H9 (cell line): ENCODE results near the gene RIPPLY1. TPM values are rescaled to one million over a fixed set of nuclear protein-coding genes. Genes with fewer than 3 reads are reported as not detected.

Experiments
- DNase-seq: peaks from one replicate; pipeline ENCODE4 v3.0.0-alpha.2; 2017
- H2AFZ ChIP-seq: one replicate; pipeline ENCODE4 v1.6.1; 2013; ENCODE audit warnings: mild to moderate bottlenecking, low read length, control low read depth, moderate library complexity
- H2AK5ac ChIP-seq: 2 replicates; pipeline ENCODE4 v1.6.1; 2013; ENCODE audit warnings: low read length, control low read depth, mixed read lengths; ENCODE audit not compliant: insufficient read length
- H2BK120ac ChIP-seq: one replicate; pipeline ENCODE4 v1.6.1; 2013; ENCODE audit warnings: low read depth, mild to moderate bottlenecking, low read length, control low read depth, inconsistent platforms; ENCODE audit not compliant: poor library complexity, severe bottlenecking
- H2BK12ac ChIP-seq: 2 replicates; pipeline ENCODE4 v1.6.1; 2013; ENCODE audit warnings: low read length, control low read depth, mixed read lengths, low read depth; ENCODE audit not compliant: insufficient read length
- H2BK15ac ChIP-seq: 2 replicates; pipeline ENCODE4 v1.6.1; 2013; ENCODE audit warnings: low read depth, low read length, control low read depth
- H2BK20ac ChIP-seq: one replicate; pipeline ENCODE4 v1.6.1; 2013; ENCODE audit warnings: low read depth, mild to moderate bottlenecking, low read length, control low read depth, inconsistent platforms; ENCODE audit not compliant: poor library complexity, severe bottlenecking
- H2BK5ac ChIP-seq: 2 replicates; pipeline ENCODE4 v1.6.1; 2013; ENCODE audit warnings: low read length, control low read depth, mixed read lengths; ENCODE audit not compliant: insufficient read length
- H3K14ac ChIP-seq: 2 replicates; pipeline ENCODE4 v1.6.1; 2013; ENCODE audit warnings: low read length, control low read depth; ENCODE audit not compliant: insufficient read depth
- H3K18ac ChIP-seq: 2 replicates; pipeline ENCODE4 v1.6.1; 2013; ENCODE audit warnings: low read depth, mild to moderate bottlenecking, mixed read lengths, low read length, control low read depth; ENCODE audit not compliant: insufficient read length
- H3K23ac ChIP-seq: 2 replicates; pipeline ENCODE4 v1.6.1; 2013; ENCODE audit warnings: low read length, control low read depth, mixed read lengths, low read depth; ENCODE audit not compliant: insufficient read length
- H3K23me2 ChIP-seq: 2 replicates; pipeline ENCODE4 v1.6.1; 2013; ENCODE audit warnings: low read depth, mild to moderate bottlenecking, mixed read lengths, low read length, control low read depth; ENCODE audit not compliant: insufficient read length, poor library complexity, severe bottlenecking
- H3K27ac ChIP-seq: 2 replicates; pipeline ENCODE4 v1.5.1; 2013; ENCODE audit warnings: low read length, control low read depth, mixed read lengths, low read depth; ENCODE audit not compliant: insufficient read length
- H3K27me3 ChIP-seq: 2 replicates; pipeline ENCODE4 v1.6.1; 2013; ENCODE audit warnings: low read length, control low read depth, inconsistent platforms; ENCODE audit not compliant: insufficient read depth
- H3K4ac ChIP-seq: 2 replicates; pipeline ENCODE4 v1.6.1; 2013; ENCODE audit warnings: low read depth, mild to moderate bottlenecking, control low read depth, inconsistent platforms, low read length, moderate library complexity
- H3K4me1 ChIP-seq: 2 replicates; pipeline ENCODE4 v1.6.1; 2013; ENCODE audit warnings: low read length, control low read depth, inconsistent platforms; ENCODE audit not compliant: insufficient read depth
- H3K4me2 ChIP-seq: 2 replicates; pipeline ENCODE4 v1.6.1; 2013; ENCODE audit warnings: low read length, control low read depth, mixed read lengths; ENCODE audit not compliant: insufficient read length, insufficient read depth
- H3K56ac ChIP-seq: 2 replicates; pipeline ENCODE4 v1.6.1; 2013; ENCODE audit warnings: low read depth, mild to moderate bottlenecking, mixed read lengths, low read length, control low read depth; ENCODE audit not compliant: insufficient read length
- H3K79me1 ChIP-seq: 2 replicates; pipeline ENCODE4 v1.6.1; 2013; ENCODE audit warnings: low read depth, mild to moderate bottlenecking, moderate library complexity, low read length, control low read depth, inconsistent platforms; ENCODE audit not compliant: insufficient read depth, poor library complexity, severe bottlenecking
- H3K79me2 ChIP-seq: 2 replicates; pipeline ENCODE4 v1.6.1; 2013; ENCODE audit warnings: low read length, control low read depth, inconsistent platforms; ENCODE audit not compliant: insufficient read depth
- H3K9ac ChIP-seq: 2 replicates; pipeline ENCODE4 v1.6.1; 2013; ENCODE audit warnings: low read length, control low read depth, mixed read lengths; ENCODE audit not compliant: insufficient read length; ENCODE audit errors: extremely low read depth
- H3K9me3 ChIP-seq: one replicate; pipeline ENCODE4 v1.6.1; 2013; ENCODE audit warnings: low read depth, low read length, inconsistent platforms; ENCODE audit not compliant: control insufficient read depth
- H3T11ph ChIP-seq: one replicate; pipeline ENCODE4 v1.6.1; 2013; ENCODE audit warnings: mild to moderate bottlenecking, low read length, control low read depth, inconsistent platforms
- H4K20me1 ChIP-seq: one replicate; pipeline ENCODE4 v1.6.1; 2013; ENCODE audit not compliant: control insufficient read depth, insufficient read length, insufficient read depth
- H4K5ac ChIP-seq: 2 replicates; pipeline ENCODE4 v1.6.1; 2013; ENCODE audit warnings: low read depth, mild to moderate bottlenecking, mixed read lengths, low read length, control low read depth; ENCODE audit not compliant: insufficient read length
- H4K8ac ChIP-seq: replicated peaks from 2 replicates; pipeline ENCODE4 v1.6.1; 2013; ENCODE audit warnings: low read length, control low read depth, mixed read lengths, low read depth; ENCODE audit not compliant: insufficient read length
- H4K91ac ChIP-seq: 2 replicates; pipeline ENCODE4 v1.6.1; 2013; ENCODE audit warnings: low read depth, mild to moderate bottlenecking, moderate library complexity, mixed read lengths, low read length, control low read depth; ENCODE audit not compliant: insufficient read length
- H3K27ac Mint-ChIP-seq, 3 experiments: 2 replicates in 2 of 3; 3 replicates in 1 of 3; pipeline ENCODE4 v1.8.0; 2020 to 2021; ENCODE audit warnings: mixed read lengths in 3 of 3, mild to moderate bottlenecking in 1 of 3, moderate library complexity in 1 of 3
- H3K27me3 Mint-ChIP-seq: 2 replicates; pipeline ENCODE4 v1.8.0; 2021; ENCODE audit warnings: low read depth, mild to moderate bottlenecking, moderate library complexity, mixed read lengths
- H3K36me3 Mint-ChIP-seq, 3 experiments: 2 replicates in 2 of 3; 3 replicates in 1 of 3; pipeline ENCODE4 v1.8.0; 2020 to 2021; ENCODE audit warnings: low read depth in 3 of 3, mixed read lengths in 3 of 3; ENCODE audit not compliant: insufficient read depth in 1 of 3
- H3K4me1 Mint-ChIP-seq, 2 experiments: 2 replicates each; pipeline ENCODE4 v1.8.0; 2020; ENCODE audit warnings: mixed read lengths in 2 of 2
- H3K4me3 Mint-ChIP-seq, 2 experiments: 2 replicates in 1 of 2; 3 replicates in 1 of 2; pipeline ENCODE4 v1.8.0; 2020 to 2021; ENCODE audit warnings: mild to moderate bottlenecking in 2 of 2, mixed read lengths in 2 of 2, moderate library complexity in 1 of 2
- H3K9me3 Mint-ChIP-seq, 2 experiments: 2 replicates in 1 of 2; 3 replicates in 1 of 2; pipeline ENCODE4 v1.8.0; 2020; ENCODE audit warnings: mild to moderate bottlenecking in 2 of 2, mixed read lengths in 2 of 2, moderate library complexity in 1 of 2
- WGBS: extraction: QIAGEN DNeasy Blood & Tissue Kit; methylation state at CpG from one replicate; pipeline ENCODE4 v1.1.7; 2013; ENCODE audit warnings: missing lambda C conversion rate, low lambda C conversion rate, mixed read lengths; ENCODE audit not compliant: insufficient read length; ENCODE audit errors: extremely low coverage; 5-methylcytosine and 5-hydroxymethylcytosine counted together
- total RNA-seq: library from RNA; stranded (reverse); gene quantifications from 2 replicates; pipeline ENCODE4 v1.2.1, GENCODE V29; 2021
- TF ChIP-seq, protein P1 (sequence below): fragments of 200-600 bp; sonication (generic); conservative IDR thresholded peaks from 3 replicates; pipeline ENCODE4 v1.8.0; 2021; ENCODE audit warnings: antibody characterized with exemption, mild to moderate bottlenecking

Gene RIPPLY1
- total RNA-seq, 1 experiment from 2014 or later, result not detected

DNA sequence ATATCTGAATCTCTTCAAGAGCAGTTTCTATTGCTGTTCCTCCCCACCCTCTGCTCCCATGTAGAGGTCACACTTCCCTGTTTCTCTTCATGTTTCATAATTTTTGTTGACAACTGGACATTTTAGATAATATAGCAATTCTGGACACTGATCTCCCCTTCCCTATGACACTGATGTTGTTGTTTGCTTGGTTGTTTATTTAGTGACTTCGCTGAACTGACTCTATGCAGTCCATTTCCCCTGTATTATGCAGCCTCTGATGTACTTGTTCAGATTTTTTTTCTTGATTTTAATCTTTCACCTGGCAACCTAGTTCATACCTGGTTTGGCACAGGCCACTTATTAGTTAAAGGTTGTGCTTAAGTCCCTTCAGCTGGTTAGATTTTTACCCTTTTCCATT, 46.2 kb upstream of the RIPPLY1 start:
- H2AK5ac ChIP-seq, result no peak overlapping the region
- no peaks in the 10 kb centered on the region for H3K4me1 Mint-ChIP-seq
- H2BK5ac ChIP-seq, result no peak overlapping the region
- no peaks in the 10 kb centered on the region; a peak in 1 of 7 replicates for H3K36me3 Mint-ChIP-seq
- no peak overlapping the region for H2BK12ac ChIP-seq
- H2BK20ac ChIP-seq, result no peak overlapping the region
- H3K9ac ChIP-seq, result no peak overlapping the region
- no peak overlapping the region for H3K4ac ChIP-seq
- no peak overlapping the region for H4K8ac ChIP-seq
- H3K27ac ChIP-seq, result no peak overlapping the region
- H3K9me3 ChIP-seq, result no peaks in the 10 kb centered on the region
- TF ChIP-seq, protein P1, sequence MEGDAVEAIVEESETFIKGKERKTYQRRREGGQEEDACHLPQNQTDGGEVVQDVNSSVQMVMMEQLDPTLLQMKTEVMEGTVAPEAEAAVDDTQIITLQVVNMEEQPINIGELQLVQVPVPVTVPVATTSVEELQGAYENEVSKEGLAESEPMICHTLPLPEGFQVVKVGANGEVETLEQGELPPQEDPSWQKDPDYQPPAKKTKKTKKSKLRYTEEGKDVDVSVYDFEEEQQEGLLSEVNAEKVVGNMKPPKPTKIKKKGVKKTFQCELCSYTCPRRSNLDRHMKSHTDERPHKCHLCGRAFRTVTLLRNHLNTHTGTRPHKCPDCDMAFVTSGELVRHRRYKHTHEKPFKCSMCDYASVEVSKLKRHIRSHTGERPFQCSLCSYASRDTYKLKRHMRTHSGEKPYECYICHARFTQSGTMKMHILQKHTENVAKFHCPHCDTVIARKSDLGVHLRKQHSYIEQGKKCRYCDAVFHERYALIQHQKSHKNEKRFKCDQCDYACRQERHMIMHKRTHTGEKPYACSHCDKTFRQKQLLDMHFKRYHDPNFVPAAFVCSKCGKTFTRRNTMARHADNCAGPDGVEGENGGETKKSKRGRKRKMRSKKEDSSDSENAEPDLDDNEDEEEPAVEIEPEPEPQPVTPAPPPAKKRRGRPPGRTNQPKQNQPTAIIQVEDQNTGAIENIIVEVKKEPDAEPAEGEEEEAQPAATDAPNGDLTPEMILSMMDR, result no peak
- H4K91ac ChIP-seq, result no peak overlapping the region
- H2BK120ac ChIP-seq, result no peak overlapping the region
- H3K56ac ChIP-seq, result no peak overlapping the region
- H3K18ac ChIP-seq, result no peak overlapping the region
- WGBS, result no CpG with 5 or more reads among the region's 1 CpG
- H3K27me3 ChIP-seq, result no peaks in the 10 kb centered on the region
- H3K4me3 Mint-ChIP-seq, result no peak overlapping the region
- H3K27me3 Mint-ChIP-seq, result no peaks in the 10 kb centered on the region; the same call in 1 of the 2 replicates
- no peaks in the 10 kb centered on the region for H3K23me2 ChIP-seq
- H3K4me1 ChIP-seq, result no peaks in the 10 kb centered on the region
- H4K20me1 ChIP-seq, result no peaks in the 10 kb centered on the region
- H3K79me2 ChIP-seq, result no peaks in the 10 kb centered on the region
- H3K9me3 Mint-ChIP-seq, result peaks cover 0 to 23% of the 10 kb centered on the region in 2 experiments; a peak in 1 of 5 replicates
- no peak overlapping the region for H3K4me2 ChIP-seq
- no peak overlapping the region for H2AFZ ChIP-seq
- H3K14ac ChIP-seq, result no peak overlapping the region
- H3K79me1 ChIP-seq, result no peaks in the 10 kb centered on the region
- H2BK15ac ChIP-seq, result no peak overlapping the region
- DNase-seq, result no peak
- H3K23ac ChIP-seq, result no peak overlapping the region
- H4K5ac ChIP-seq, result no peak overlapping the region
- no peak overlapping the region for H3T11ph ChIP-seq
- no peak overlapping the region for H3K27ac Mint-ChIP-seq
